NOMO-1 (cell line): Measurements from ENCODE around the gene SHB.
"Not testable (repeated sequence)": the region's sequence is repeated elsewhere in the genome, so short reads cannot be mapped to it uniquely, and the experiment has no call there.

ENCODE experiments used
- DNase-seq, 2 experiments: peaks; one replicate each; lab custom pipeline; 2025; ENCODE audit not compliant: unreplicated experiment in 2 of 2; lab: John Stamatoyannopoulos, UW

The SHB gene

GRCh38 chr9:37972351-37972848, 96.6 kb downstream of the SHB start:
- DNase-seq = no peak

GRCh38 chr9:37971691-37972090, 97.3 kb downstream of the SHB start:
- DNase-seq = no peak

DNA sequence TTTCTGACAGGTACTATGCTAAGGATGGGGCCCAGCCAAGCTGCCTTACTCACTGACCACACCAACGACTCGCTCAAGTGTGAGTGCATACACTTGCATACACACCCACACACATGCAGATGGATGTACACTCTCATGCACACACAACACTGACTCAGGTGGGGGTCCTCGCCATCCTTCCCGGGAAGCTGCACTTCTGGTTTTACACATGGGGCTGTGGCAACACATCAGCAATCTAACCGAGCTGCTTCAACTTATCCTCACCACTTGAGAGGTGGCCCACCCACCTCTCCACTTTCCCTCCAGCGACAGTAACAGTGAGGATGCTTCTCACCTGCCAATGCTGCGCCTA, 97.9 kb downstream of the SHB start:
- no peak for DNase-seq

GRCh38 chr9:37970301-37971107, 98.5 kb downstream of the SHB start:
- no peak for DNase-seq

DNA sequence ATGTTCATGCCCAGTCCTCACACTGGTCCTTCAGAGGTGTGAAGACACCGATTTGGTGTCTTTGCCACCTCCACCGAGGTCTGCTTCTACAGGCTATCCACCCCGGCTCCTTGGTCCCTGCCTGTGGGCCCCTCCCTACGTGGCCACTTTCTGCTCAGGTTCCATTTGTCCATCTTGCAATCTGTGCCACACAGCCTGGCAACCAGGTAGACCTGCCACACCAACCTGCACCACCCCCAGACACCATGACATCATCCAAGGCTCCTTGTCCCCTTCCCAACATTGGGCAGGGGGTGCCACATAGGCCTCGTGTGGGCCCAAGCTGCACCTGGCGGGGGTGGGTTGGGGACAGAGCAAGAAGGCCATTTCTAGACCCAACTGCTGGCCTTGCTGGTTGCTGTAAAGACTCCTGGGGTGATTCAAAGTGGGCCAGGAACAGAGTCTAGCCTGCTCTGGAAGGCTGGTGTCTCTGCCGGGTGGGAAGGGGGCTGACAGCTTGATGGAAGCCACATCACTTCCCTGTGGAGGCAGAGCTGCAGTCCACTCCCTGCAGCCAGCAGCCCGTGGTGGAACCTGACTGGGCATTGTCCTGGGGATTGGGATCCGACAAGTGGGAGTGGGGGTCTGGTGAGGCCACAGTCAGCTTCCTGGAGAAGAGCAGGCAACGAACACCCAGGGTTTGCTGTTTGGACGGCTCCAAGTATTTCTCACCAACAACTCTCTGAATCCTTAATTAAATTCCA, 99.3 kb downstream of the SHB start:
- DNase-seq = no peak

- peak in 1 of 2 experiments; percentile 2 for DNase-seq
These were observed 99.9 kb downstream of the SHB start for GRCh38 chr9:37969130-37969529.

- DNase-seq = no peak
These were observed 100.8 kb downstream of the SHB start for GRCh38 chr9:37968228-37968701.

DNA sequence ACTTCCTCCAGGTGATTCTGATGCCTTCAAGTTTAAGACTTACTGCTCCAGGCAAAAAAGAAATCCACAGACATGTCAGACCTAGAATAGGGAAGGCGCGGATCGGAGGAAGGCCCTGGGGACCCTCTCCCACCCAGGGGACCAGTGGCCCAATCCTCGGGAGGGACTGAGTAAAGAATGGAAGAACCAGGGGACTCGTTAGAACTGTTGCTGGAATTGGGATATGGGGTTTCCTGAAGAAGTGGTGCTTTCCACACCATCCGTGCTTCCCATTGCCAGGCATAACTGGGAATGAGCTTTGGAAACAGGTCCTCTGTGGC, 101.3 kb downstream of the SHB start:
- no peak for DNase-seq

GRCh38 chr9:37967014-37967760, 101.8 kb downstream of the SHB start:
- no peak for DNase-seq

DNA sequence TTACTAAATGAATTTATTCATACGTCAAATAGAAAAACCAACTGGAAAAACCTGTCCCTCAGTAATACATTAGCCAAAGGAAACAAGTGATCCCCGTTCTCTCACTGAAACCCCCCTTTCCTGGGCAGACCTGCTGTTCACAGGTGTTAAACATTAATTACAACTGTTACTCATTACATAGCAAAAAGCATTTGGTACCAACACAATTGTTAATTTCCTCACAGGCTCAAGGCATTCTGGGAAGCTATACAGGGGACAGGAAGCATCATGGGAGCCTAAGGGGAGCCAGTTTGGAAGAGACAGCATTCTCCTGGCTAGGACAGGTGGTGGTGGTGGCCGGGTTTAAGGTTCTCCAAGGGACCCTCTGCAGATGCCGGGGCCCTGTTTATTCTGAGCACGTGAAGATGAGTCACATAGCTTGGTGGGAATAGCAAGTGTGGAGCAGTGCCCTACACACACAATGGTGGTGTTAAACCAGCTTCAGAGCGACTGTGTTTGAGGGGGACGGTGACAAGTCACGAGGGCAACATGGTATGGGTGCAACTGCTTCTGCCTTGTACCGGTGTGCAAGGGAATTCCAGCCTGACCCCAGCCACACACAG, 102.5 kb downstream of the SHB start:
- no peak for DNase-seq

DNA sequence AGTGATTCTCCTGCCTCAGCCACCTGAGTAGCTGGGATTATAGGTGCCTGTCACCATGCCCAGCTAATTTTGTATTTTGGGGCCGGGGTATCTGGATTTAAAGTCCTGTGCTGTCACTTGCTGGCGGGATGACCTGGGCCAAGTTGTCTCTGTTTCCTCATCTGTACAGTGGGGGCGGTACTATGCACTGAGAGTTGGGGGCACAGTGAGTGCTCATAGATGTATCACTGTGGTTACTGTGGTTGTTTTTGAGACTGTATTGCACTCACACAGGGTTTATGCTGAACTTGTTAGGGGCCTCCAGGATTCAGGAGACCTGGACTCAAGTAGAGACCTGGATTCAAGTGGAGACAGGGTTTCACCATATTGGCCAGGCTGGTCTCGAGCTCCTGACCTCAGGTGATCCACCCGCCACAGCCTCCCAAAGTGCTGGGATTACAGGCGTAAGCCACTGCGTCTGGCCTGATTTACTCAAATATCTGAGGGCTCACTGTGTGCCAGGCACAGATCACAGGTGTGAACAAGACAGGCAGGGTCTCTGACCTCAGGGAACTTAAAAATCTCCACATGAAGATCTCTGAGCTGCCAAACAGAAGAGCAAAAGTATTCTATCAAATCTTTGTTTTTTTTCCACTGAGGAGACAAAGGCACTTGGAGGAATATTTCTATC, 103.2 kb downstream of the SHB start:
- DNase-seq = not testable (repeated sequence)

- DNase-seq = no peak
These were observed 103.9 kb downstream of the SHB start for GRCh38 chr9:37965116-37965515.

DNA sequence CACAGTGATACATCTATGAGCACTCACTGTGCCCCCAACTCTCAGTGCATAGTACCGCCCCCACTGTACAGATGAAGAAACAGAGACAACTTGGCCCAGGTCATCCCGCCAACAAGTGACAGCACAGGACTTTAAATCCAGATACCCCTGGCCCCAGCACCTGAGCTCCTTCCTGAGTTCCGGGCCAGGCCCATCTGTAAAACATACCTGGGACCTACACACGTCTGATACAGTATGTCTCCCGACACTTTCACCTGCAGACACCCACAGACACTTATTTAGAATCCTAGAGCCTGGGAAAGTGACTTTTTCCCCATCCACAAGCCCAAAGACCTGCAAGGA, 104.3 kb downstream of the SHB start:
- DNase-seq = no peak

GRCh38 chr9:37963936-37964739, 104.9 kb downstream of the SHB start:
- DNase-seq = peak; percentile 19 to 58

DNA sequence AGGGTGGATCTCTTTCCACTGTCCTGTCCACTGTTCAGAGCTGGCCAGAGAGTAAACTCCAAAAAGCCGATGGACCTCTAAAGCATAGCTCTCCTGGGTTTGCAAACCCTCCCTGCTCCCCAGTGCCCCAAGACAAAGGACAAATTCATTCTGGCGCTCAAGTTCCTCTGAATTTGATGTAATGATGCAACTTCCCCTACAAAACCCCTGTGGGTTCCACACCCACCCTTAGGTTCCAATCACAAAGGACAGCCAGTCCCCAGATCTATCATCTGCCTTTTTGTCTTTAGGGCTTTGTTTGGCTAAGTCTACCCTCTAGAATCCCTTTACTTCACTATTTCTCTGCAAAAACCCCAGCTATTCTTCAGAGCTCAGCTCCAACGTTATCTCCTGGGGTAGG, 107.7 kb downstream of the SHB start:
- peak; percentile 28 to 58 for DNase-seq

- DNase-seq = no peak
These were observed 108.4 kb downstream of the SHB start for GRCh38 chr9:37960631-37961030.

DNA sequence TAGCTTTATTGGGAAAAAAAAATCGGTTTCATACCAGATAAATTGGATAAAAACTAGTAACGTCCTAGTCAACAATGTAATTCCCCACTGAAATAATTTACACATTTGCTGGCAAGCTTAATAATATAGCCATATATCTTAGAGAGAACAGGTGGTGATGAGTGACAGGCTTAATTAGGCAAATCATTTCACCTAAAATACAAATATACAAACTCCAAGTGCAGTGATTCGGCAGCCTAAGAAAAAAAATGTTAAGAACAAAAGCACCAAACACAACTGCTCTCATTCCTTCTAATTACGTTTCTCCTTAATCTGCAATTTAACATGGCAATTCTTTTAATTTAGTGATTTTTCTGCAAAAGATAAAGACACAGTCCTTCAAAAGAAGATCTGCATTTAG, 109.1 kb downstream of the SHB start:
- DNase-seq = no peak

DNA sequence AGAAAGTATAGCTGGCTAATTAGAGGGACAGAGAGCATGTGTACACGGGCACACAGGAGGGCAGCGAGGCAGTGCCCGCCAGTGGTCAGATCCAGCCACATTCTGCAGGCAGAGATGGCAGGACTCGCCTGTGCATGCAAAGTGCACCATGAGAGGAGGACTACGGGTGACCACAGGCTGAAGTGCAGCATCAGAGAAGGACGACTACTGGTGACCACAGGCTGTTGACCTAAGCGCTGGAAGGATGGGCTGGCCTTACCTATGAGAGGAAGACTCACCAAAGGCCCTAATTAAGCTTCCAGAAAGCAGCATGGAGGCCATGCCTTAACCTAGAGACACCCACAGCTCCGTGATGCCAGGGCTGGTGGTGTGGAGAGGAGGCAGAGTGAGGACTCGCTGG, 110.9 kb downstream of the SHB start:
- no peak for DNase-seq

DNA sequence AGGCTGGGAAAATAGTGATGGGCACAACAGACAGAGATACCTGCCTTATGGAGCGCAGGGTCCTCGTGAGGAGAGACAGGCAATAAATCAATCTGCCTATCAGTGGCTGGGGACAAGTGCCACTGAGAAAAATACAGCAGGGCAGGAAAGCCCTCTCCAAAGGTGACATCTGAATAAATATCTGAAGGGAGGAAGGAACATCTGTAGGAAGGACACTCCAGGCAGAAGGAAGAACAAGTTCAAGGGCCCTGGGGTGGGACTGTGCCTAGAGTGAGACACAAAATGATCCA, 111.4 kb downstream of the SHB start:
- DNase-seq = no peak
